Renal pelvis (tissue), 4 donors: ENCODE data around the gene HHEX. TPM values are rescaled to one million over a fixed set of nuclear protein-coding genes. Genes with fewer than 3 reads are reported as not detected.
"Not testable (repeated sequence)": the region's sequence is repeated elsewhere in the genome, so short reads cannot be mapped to it uniquely, and the experiment has no call there.

Experiments
- DNase-seq: peaks from one replicate; pipeline ENCODE4 v3.0.0-alpha.2; 2013
- polyA plus RNA-seq, 3 donors: library from polyadenylated mRNA; unstranded; fragments of 120-200 nt; gene quantifications; one replicate each; pipeline ENCODE4 v1.2.1, GENCODE V29; 2013; ENCODE audit not compliant: insufficient read length in 3 of 3

Gene HHEX
- polyA plus RNA-seq, 3 donors = 7.6 to 8.9 (median 8.2) TPM

- no peak for DNase-seq
Observed at GRCh38 chr10:92729886-92730285, 40.1 kb downstream of the HHEX start.

- no peak for DNase-seq
Observed at GRCh38 chr10:92732958-92733357, 43.2 kb downstream of the HHEX start.

- DNase-seq = no peak
Observed at GRCh38 chr10:92734301-92734700, 44.5 kb downstream of the HHEX start.

GRCh38 chr10:92735938-92736337 is 46.2 kb downstream of the HHEX start:
- no peak for DNase-seq

- DNase-seq = no peak
Observed at GRCh38 chr10:92737484-92737883, 47.7 kb downstream of the HHEX start.

- no peak for DNase-seq
Observed at GRCh38 chr10:92740762-92741161, 51.0 kb downstream of the HHEX start.

- not testable (repeated sequence) for DNase-seq
Observed at GRCh38 chr10:92741741-92742140, 52.0 kb downstream of the HHEX start.

- no peak for DNase-seq
Observed at GRCh38 chr10:92742331-92743228, 52.8 kb downstream of the HHEX start.

Other genes with a start within 250 kb of the HHEX start
- 10 to 100 TPM; 21.1 to 28.1 (median 26.0) TPM for gene IDE, start 115.9 kb upstream of the HHEX start, polyA plus RNA-seq
- gene KIF11, start 96.8 kb upstream of the HHEX start, polyA plus RNA-seq = 10 to 100 TPM; 26.6 to 29.6 (median 28.9) TPM
- 10 to 100 TPM; 16.0 to 17.8 (median 17.5) TPM for gene EXOC6, start 158.6 kb downstream of the HHEX start, polyA plus RNA-seq